ENCODE data around the gene TSC22D4.

TSC22D4 gene

GRCh38 chr7:100426516-100426915 is 52.5 kb downstream of the TSC22D4 start:
- no peak for DNase-seq

DNA sequence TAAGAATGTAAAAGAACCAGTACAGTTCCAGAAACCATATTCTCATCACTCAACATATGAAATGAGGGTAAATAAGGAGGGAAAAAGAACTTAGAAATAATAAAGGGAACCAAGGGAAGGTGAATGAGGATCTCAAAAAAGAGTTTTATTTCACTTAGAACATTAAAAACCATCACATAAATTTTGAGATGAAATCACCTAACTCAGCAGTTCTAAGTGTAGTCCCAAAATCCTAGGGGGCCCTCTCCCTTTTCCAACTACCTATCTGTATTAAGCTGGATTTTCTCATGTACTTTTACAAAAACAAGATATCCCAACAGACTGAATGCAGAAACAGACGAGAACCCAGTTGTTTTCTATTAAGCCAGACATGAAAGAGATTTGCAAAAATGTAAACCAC is 53.7 kb downstream of the TSC22D4 start:
- DNase-seq = no peak

DNA sequence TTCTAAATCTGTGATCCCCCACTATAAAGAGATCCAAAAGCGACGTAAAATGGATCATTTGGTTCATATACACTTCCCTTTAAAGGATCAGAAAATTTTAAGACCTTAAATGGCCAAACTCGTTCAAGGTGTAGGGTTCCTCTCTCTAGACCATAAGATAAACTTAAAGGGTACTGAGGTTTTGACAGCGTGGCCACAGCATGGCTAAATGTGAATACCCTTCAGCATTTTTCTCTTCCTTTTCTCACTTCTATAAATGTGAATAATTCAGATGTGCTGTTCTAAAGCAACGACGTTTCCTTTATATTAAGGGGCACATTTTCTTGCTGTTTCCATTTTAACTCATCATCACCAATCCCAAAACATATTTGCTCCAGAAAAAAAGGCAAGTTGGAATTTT is 55.7 kb downstream of the TSC22D4 start:
- no peak for DNase-seq

- DNase-seq = no peak
These were observed 59.3 kb downstream of the TSC22D4 start for GRCh38 chr7:100419660-100420226.

DNA sequence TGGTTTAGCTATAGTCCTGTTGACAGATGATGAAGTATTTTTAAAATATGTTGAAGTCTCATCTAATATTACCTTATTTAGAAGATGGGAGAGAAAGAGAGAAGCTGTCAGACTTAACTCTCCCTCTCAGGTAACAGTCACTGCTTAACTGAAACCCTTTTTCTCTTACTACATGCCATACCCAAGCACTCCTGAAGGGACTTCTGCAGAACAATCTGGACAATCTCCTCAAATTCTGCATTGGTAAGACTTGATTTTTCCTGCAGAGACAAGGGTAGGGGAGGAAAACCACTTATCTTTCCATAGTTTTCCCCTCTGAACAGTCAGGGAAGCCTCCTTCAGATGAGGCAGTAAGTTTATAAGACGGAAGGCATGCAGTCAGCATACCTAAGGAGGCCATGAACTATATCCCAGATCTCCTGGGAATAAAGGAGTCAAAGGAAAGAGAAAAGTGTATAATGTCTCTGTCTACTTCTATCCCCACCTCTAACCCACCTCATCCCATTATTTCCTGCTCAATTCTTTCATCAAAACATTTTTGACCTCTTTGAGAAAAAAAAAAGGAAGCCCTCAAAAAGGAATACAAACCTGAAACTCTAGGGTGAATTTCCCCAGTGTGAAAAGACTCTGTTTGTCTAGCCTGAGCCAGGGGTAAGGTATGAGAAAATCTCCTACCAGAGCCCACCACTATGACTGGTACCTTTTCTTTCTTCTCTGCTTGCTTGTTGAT is 59.9 kb downstream of the TSC22D4 start:
- no peak for DNase-seq

Data from stimulated activated CD4-positive, alpha-beta T cell treated with anti-CD3 and anti-CD28 coated beads, Interleukin-2, amount 100 ng/mL, for 48 hours (primary cell).